CD4-positive, alpha-beta T cell treated with Interleukin-12 subunit alpha and Interleukin-12 subunit beta, for 1 hour (primary cell): ENCODE results near the gene KRT6B.
"Not testable (repeated sequence)": the region's sequence is repeated elsewhere in the genome, so short reads cannot be mapped to it uniquely, and the experiment has no call there.

ENCODE experiments used
- DNase-seq: peaks from one replicate; pipeline ENCODE4 v3.0.0-alpha.2; 2020

Gene KRT6B

DNA sequence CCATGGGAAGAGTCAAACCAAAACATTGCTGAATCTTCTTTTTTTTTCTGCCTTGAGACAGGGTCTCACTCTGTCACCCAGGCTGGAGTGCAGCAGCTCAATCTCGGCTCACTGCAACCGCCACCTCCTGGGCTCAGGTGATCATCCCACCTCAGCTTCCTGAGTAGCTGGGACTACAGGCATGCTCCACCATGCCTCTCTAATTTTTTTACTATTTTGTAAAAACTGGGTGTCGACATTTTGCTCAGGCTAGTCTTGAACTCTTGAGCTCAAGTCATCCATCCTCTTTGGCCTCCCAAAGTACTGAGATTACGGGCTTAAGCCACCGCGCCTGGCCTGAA lies 16.3 kb downstream of the KRT6B start:
- no peak for DNase-seq

DNA sequence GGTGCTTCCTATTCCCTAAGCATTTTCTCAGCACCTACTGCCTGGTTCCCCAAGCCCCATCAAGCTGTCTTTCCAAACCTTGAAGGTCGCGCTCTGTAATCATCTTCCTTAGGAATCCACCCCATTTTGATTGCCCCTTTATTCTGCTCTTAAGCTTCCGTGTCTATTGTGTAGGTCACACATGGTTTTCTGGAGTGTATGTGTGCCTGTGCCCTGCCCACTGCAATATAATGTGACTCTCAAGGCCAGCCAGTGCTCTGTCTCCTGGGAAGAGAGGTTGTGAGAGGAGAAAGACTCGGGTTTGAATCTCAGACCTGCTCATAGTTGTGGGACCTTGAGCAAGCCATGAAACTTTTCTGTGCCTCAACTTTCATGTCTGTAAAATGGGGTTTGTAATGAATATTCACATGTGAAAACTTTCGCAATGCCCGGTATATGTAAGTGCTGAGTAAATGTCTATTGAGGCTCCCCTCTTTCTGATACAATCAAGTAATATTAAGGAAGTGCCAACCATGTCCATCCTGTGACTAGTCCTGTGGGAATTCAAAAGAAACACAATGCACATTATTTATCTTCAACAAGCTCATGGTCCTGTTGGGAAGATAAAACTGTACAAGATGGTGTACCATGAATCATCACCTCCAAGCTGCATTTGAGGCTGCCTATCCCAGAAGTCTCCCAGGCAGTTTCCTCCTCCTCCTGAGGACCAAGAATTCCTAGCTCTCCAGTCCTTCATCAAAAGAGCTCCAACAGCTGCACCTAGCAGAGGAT lies 17.0 kb downstream of the KRT6B start:
- no peak for DNase-seq

DNA sequence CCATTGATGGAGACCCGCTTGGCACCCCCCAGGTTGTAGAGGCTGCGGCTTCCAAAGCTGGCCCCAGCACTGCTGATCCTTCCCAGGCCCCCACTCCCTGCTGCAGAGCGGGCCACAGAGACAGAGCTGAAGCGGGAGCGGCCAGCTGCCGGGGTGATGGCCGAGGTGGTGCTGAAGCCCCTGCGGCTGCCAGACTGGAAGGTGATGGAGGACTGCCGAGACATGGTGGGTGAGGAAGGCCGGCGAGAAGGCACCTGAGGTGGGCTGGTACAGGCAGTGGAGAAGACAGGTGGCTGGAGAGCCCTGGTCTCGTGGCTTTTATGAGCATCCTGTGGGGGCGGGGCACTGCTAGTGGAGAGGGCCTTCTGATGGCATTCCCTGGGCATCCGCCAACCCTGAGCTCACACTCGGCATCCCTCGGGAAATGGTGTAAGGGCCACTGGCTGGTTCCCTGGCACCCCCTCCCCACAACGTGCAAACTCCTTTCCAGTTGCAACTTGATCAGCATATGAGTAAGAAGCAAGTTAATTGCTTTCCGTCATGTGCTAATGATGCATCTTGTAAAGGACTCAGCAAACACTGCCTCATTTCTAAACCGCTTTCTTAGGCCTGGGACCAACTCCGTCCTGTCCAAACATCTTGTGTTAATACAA lies 17.7 kb downstream of the KRT6B start, which contains the start of gene KRT75:
Gene KRT75 (minus strand): TSS at position 291 of the 653 bp plus-strand sequence. CDS start 67 bp downstream, at position 224.
- DNase-seq: no peak

DNA sequence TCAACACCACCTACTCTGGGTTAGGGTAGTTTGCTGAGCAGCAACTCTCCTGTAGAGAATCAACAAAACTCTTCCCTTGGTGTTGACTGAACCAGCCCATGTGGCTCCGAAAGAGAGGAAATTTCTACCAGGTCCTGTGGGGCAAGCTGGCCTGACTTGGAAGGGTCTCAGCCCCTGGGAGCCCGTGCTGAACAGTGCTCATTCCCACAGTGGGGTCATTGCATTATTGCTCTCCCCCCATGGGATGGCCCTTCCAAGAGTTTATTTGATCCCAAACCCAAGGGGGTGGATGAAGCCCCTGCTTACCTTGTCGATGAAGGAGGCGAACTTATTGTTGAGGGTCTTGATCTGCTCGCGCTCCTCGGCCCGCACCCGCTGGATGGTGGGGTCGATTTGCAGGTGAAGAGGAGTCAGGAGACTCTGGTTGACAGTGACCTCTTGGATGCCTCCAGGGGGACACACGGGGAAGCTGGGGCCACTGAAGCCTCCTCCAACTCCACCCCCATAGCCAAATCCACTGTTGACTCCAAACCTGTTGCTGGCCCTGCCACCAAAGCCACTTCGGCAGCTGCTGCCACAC lies 18.4 kb downstream of the KRT6B start:
- no peak for DNase-seq

DNA sequence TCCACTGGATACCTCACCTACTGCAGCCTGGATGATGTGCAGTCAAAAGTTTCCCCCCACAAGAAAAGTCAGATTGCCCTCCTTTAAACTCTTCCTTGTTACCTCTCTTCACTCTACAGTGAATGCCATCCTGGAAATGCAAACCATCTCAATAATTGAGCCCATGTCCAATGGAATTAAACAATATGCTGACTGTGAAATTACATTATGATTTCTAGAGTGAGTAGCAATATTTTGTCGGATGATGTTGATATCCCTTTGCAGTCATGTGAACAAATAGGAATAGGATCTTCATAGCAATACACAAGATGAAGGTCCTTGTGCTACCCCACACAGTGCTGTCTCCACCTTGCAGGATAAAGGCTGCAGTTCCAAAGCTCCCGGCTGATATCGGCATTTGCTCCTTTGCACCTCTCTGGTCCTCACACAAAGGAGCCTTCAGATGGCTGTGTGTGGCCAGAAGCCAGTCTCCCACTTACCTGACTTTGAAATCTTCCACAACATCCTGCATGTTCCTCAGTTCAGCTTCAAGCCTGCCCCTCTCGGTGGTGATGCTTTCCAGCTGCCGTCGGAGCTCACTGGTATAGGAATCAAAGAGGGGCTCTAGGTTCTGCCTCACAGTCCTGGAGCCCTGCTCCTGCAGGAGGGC lies 19.3 kb downstream of the KRT6B start:
- no peak for DNase-seq

DNA sequence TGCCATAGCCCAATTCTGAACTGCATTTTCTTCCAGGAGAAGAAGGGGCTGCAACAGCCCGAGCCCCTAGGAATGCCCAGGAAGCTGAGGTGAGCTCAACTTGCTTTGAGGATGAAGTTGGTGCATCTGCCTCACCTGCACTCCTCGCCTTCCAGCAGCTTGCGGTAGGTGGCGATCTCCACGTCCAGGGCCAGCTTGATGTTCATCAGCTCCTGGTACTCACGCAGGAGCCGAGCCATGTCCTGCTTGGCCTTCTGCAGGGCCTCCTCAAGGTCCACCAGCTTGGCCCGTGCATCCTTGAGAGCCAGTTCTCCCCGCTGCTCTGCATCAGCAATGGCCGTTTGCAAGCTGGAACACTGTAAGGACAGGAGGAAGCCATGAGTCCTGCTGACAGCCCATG lies 23.8 kb downstream of the KRT6B start:
- DNase-seq: no peak

DNA sequence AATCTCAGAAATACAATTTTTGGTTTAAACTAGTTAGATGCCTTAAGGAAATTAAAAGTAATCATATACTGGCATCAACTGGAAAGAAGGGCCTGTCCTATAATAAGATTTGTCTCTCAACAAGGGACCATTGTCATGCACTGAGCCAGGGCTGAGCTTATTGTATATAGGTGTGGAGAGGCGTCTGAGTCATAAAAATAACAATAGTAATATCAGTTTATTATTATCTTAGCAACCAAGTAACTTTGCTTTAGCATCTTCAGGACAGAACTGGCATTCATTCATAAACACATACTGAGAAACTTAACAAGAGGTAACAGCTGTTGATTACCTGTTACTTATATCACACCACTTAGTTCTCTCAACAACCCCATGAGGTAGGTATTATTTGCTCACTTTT lies 24.9 kb downstream of the KRT6B start:
- no peak for DNase-seq

DNA sequence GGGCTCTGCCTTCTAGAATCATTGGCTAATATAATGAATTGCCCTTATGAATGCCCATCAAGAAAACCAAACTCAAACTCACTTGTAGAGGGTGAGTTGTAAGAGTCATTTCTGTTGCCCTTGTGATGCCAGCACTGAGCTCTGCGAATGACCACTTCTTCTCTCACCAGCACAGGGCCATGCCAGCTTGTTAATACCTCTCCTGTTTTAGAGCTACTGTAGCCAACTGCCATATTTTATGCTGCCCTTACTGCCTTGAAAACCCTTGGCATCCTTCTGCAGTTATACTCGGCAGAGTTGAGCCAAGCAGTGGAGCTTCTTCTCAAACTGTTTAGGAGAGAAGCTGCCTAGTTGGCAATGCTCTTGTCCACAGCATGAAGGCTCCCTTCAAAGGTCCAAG lies 25.9 kb downstream of the KRT6B start:
- DNase-seq: no peak

DNA sequence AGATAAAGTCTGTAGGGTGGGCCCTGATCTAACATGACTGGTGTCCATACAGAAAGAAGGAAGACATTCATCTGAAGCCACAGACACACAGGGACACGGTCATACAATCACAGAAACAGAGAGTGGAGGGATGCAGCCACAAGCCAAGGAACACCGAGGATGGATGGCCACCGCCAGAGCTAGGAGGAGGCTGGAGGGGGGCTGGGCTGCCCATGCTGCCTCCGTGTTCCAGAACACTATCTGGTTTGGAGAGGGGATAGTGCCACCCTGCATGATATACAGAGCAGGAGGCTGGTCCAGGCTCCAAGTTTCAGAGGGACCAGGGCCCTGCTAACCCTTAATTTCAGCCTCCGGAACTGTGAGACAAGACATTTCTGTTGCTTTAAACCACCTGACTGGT lies 26.5 kb downstream of the KRT6B start:
- no peak for DNase-seq

DNA sequence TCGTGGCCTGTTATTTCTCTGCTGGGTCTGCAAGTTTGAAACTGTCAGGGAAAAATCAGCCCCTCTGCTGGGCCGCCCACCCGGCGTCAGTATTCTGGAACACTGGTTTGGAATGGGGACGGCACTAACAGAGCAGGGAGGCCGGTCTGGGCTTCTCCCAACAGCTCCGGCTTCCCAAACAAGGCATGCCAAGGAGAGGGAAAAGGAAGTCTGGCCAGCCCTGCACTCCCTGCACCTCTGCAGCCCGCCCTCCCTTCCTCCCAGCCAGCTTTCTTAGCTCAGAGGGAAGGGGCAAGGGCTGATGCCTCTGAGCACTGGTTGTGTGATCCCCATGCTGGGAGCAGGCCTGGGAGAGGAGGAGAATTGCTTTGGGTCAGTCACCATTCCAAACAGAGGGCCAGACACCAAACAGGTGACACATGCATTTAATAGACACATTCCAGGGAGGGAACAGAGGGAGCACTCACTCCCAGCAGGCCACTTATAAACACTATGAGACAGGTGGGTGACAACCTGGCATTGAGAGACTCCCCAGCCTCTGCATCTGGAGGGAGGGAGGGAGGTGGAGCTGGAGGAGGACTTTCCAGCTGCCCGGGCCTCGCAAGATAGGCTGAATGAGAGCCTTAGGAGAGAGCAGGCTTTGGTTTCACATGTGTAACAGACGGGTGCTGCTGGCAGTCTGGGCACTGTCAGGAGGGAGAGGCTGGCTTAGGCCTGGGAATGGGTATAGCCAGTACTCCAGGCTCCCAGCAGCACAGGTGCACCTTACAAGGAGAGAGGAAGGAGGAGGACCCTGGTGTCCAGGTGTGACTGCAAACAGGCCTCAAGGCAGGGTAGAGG lies 28.1 kb downstream of the KRT6B start:
- no peak for DNase-seq

DNA sequence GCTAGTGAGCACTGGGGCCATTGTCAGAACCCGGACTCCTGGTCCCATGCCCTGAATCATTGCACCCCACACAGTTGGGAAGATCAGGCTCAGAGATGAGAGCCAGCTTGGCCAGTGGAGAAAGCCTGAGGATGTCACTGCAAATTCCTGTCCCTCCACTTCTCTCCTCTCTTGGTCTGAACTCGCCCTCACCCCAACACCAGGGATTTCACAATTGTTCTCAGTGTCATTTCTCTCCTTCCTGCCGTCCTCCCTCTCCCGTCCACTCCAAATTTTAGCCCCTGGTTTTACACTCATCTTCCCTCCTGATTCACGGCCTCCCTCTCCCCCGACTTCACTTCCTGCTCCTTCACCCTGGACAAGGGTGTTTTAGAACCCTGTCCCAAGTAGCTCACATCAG lies 28.9 kb downstream of the KRT6B start:
- no peak for DNase-seq

DNA sequence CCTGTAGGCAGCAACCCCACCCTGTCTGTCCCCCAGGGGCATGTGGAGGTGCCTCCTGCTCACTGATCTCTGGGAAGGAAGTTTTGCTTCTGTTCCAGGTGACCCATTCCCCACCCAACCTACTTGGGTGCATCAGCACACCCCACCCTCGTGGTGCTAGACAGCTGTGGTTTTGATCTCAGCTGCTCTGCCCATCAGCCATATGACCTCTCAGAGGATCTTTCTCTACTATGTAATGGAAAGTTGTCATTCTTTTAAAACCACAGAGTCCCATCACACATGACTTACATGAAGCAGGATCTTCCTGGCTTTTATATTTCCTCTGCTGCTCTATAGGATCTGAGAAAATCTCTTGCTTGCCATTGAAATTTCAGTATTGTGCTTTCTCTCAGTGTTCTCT lies 32.3 kb downstream of the KRT6B start:
- no peak for DNase-seq

DNA sequence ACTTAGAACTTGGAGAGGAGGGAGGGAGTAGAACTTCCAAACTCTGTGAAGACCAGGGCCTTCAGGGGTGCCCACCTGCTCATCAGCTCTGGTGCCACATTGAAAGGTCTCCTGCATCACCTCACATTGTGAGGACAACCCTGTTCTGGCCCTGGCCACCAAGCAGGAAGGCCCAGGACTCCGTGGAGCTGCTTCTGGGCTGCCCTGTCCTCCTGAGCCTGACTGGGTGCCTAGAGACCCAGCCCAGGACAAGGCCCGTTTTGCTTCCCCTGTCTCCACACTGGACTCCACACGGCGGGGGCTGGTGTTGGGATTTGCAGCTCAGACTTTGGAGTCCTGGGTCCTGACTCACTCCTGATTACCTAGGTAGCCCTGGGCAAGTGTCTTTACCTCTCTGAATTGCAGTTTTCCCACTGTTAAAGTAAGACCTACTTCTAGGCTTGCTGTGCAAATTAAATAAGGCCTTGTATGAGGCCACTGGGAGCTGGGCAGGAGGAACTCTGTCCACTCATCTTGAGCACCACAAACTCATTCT lies 33.3 kb downstream of the KRT6B start:
- no peak for DNase-seq

DNA sequence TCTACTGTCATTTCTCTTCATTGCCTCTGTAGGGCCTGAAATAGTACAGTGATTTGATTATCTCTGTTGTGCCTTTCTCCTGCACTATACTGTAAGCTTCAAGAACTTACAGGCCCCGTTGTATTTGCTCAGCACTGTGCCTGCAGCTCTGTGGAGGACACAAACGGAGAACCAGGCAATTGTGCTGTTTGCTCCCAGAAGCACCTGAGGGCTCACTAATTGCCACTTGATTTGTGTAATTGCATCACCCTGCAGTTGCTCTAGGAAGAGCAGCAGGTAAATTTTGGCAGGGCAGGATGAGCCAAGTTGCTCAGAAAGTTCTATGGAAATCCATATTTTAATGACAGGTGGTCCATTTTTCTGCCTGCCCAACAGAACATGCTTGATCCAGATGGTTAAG lies 34.2 kb downstream of the KRT6B start:
- DNase-seq: no peak

DNA sequence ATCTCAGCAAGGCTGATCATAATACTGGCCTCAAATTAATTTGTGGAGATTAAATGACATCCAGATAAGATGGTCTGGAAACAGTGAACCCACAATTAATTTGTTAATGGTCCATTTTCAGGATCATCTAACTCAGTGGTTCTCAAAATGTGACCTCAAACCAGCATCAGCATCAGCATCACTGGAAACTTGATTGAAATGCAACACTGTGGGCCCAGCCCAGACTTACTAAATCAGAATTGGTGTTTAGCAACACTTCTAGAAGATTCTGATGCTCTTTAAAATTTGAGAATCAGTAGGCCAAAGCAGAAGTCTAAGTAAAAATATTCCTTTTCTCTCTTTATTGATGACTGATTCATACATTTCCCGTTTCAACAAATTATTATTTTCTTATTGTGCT lies 35.2 kb downstream of the KRT6B start:
- DNase-seq: no peak

DNA sequence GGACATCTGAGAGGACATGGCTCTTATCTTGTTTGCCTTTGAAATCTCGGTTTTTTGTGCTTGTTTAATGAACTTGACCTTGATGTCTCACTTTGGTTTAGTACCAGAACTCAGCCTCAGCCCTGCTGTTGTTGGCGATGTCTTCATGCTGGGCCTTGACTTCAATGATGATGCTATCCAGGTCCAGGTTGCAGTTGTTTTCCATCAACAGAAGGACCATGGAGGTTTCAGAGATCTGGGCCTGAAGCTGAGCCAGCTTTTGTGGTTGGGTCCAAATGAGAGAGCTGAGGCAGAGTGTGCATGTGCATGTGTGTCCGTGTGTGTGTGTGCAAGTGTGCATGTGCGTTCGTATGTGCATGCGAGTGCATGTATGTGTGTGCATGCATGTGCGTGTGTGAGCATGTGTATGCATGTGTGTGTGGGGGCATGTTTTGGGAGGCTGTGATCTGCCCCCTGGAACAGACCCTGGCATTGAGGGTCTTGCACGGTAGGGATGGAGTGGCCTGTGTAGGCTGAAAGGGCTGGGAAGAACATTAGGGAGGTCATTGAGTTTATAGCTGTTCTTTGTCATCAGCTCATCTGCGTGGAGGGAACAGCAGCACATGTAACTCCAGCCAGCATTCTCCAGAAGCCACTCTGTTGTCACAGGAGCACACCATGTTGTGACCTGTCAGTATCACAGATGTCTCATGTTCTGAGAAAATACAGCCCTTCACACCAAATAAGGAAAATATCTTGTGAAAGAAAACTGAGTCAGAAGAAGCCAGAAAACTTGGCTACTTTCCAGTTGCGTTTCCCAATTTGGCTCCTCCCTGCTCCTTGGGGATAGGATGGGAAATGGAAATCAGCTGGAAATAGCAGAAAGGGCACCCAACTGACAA lies 35.8 kb downstream of the KRT6B start:
- DNase-seq: no peak

DNA sequence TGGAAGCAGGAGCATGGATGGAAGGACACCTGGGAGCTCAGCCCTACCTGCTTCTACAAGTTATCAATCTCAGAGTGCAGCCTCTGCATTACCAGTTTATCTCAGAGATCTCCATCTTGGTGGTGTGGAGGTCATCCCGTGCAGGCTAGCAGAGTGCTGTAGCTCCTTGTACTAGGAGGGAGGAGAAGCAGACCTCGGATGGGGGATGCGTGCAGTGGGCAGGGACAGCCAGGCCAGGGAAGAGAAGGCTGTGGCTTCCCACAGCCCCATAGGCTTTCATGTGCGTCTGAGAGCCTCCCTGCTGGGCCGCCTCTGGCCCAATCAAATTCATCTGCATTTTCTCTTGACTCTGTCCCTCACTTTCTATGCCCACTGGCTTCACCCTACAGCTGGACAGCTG lies 37.0 kb downstream of the KRT6B start:
- DNase-seq: no peak

DNA sequence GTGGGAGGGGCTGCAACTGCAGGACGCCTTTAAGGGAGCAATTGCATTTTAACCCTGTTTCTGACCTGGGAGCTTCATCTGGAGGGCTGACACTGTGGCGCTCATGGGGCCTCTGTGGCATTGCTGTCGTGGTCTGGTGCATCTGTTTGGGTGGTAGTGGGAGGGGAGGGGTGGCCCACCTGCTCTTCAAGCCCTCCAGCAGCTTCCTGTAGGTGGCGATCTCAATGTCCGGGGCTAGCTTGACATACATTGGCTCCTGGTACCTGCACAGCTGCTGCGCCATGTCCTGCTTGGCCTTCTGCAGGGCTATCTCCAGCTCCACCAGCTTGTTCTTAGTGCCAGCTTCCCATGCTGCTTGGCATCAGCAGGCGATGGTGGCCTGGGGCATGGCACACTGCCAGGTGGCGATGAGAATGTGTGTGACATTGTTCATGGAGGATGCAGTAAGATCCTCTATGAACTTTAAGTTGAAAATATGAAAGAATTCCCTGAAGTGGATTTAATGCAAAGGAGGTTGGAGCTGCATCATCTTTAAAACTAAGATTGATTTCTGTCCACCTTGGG lies 38.1 kb downstream of the KRT6B start:
- no peak for DNase-seq

DNA sequence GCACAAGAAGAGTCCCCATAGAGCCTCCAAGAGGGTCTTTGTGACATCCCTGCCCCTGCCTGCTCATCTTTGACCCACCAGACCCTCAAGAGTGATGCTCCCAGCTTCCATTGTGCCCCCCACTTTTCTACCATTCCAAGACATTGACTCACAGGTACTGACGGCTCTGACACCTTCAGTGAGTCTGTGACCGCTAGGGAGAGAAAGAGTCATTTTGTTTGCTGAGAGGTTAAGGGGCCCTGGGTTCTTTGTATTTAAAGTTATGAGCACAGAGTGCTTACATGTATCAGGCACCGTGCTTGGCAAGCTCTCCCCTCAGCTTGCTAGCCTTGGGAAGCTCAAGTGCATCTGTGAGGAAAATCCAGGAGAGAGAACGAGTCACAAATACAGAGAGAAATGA lies 38.7 kb downstream of the KRT6B start:
- DNase-seq: no peak

DNA sequence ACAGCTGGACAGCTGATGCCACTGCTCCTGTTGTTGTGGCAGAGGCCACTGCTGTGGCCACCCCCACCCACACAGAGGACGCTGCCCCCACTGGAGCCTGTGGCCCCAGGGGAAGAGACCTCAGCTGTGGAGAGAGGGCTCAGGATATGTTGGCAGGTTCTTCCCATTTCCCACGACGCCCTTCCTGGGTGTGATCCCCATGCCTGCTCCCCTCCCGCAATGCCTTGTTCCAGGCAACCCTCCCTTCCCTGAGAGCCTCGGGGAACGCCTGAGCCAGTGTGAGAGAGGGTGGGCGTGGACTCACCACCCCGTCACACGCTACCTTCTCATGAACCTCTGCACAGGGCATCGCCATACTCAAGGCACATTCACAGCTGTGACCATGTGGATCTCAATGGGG lies 40.1 kb downstream of the KRT6B start:
- no peak for DNase-seq

DNA sequence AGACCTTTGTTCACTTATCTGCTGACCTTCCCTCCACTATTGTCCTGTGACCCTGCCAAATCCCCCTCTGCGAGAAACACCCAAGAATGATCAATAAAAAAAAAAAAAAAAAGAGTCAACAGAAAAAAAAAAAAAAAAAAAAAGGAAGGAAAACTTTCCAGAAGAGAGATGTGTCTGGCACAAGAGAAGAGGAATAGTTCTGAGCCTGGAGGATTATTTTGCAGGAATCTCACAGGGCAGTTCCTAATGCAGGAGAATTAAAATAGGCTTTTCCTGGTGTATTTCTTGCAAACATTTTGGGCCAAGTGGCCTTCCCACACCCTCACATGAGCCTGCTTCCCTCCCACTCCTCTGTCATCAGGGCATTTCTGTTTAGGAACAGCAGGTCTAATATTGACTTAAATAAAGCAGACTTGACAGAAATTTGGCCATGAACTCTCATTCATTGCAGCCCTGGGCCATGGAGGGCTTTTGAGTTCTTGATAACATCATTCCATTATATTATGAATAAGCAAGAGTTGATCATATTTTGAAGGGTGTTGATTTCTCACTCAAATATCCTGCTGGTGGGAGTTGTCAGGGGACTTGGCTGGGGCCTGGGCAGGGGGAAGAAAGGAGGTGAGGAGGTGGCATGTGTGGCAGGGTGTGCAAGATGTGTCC lies 41.2 kb downstream of the KRT6B start:
- DNase-seq: not testable (repeated sequence)
